Measurements from ENCODE around the gene COL9A1. TPM values are rescaled to one million over a fixed set of nuclear protein-coding genes. Genes with fewer than 3 reads are reported as not detected.

Gene COL9A1
- total and polyA plus RNA-seq, 9 of the 15 experiments (the other 6 are each of a cell fraction or from before 2014, with no cell fraction given), result 0.01 to 0.13 (median 0.06) TPM; not detected in 1

DNA sequence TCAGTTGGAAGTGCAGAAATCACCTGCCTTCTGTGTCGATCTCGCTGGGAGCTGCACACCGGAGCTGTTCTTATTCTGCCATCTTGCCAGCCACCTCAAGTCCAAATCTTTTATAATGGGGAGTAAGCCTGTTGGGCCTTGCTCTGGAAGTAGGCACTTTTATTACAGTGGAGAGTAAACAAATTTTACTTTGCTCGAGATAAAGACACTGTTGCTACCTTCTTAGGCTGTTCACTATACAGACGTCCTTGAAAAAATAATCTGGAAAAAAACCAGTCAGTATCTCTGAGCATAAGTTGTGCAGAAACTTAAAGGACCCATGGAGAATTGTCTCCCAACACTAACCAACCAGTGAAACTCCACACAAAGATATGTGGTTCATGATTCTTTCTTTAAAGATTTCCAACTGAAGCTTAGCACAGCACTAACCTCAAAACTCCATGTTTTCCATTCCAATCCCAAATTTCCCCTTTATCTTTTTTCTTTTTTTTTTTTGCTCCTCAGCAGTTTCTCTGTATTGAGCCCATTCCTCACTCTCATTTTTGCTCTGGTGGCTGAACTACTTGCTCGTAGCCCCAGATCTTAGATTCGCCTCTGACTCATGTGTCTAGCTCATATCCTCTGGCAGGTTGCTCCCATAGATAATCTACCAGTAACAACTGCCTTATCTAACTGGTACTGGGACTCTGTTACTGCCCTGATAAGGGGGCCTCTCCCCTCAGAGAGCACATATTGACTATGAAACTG, 34.3 kb upstream of the COL9A1 start (continued):
- peak; percentile 100 for TF ChIP-seq TCF3 (CRISPR knock-in tag; IDR thresholded peaks at IDR 0.05)
- no peak for TF ChIP-seq PHF20 (IDR thresholded peaks at IDR 0.05; ENCODE audit: partially characterized antibody)
- TF ChIP-seq RBBP5 (IDR thresholded peaks at IDR 0.05; ENCODE audit: borderline replicate concordance, insufficient read depth, low read length, poor library complexity, severe bottlenecking), result peak; percentile 45
- peak; percentile 100 for TF ChIP-seq SMARCC2 (IDR thresholded peaks at IDR 0.05; ENCODE audit: low read depth)
- TF ChIP-seq ZBTB1 (CRISPR knock-in tag; IDR thresholded peaks at IDR 0.05; ENCODE audit: borderline replicate concordance, low read depth), result no peak
- peak; percentile 94 for TF ChIP-seq ATF7 (IDR thresholded peaks at IDR 0.05)
- TF ChIP-seq, protein P1, sequence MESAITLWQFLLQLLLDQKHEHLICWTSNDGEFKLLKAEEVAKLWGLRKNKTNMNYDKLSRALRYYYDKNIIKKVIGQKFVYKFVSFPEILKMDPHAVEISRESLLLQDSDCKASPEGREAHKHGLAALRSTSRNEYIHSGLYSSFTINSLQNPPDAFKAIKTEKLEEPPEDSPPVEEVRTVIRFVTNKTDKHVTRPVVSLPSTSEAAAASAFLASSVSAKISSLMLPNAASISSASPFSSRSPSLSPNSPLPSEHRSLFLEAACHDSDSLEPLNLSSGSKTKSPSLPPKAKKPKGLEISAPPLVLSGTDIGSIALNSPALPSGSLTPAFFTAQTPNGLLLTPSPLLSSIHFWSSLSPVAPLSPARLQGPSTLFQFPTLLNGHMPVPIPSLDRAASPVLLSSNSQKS (CRISPR knock-in tag; IDR thresholded peaks at IDR 0.05), result no peak
- TF ChIP-seq ZKSCAN8 (CRISPR knock-in tag; IDR thresholded peaks at IDR 0.05), result peak; percentile 93
- TF ChIP-seq, protein P2, sequence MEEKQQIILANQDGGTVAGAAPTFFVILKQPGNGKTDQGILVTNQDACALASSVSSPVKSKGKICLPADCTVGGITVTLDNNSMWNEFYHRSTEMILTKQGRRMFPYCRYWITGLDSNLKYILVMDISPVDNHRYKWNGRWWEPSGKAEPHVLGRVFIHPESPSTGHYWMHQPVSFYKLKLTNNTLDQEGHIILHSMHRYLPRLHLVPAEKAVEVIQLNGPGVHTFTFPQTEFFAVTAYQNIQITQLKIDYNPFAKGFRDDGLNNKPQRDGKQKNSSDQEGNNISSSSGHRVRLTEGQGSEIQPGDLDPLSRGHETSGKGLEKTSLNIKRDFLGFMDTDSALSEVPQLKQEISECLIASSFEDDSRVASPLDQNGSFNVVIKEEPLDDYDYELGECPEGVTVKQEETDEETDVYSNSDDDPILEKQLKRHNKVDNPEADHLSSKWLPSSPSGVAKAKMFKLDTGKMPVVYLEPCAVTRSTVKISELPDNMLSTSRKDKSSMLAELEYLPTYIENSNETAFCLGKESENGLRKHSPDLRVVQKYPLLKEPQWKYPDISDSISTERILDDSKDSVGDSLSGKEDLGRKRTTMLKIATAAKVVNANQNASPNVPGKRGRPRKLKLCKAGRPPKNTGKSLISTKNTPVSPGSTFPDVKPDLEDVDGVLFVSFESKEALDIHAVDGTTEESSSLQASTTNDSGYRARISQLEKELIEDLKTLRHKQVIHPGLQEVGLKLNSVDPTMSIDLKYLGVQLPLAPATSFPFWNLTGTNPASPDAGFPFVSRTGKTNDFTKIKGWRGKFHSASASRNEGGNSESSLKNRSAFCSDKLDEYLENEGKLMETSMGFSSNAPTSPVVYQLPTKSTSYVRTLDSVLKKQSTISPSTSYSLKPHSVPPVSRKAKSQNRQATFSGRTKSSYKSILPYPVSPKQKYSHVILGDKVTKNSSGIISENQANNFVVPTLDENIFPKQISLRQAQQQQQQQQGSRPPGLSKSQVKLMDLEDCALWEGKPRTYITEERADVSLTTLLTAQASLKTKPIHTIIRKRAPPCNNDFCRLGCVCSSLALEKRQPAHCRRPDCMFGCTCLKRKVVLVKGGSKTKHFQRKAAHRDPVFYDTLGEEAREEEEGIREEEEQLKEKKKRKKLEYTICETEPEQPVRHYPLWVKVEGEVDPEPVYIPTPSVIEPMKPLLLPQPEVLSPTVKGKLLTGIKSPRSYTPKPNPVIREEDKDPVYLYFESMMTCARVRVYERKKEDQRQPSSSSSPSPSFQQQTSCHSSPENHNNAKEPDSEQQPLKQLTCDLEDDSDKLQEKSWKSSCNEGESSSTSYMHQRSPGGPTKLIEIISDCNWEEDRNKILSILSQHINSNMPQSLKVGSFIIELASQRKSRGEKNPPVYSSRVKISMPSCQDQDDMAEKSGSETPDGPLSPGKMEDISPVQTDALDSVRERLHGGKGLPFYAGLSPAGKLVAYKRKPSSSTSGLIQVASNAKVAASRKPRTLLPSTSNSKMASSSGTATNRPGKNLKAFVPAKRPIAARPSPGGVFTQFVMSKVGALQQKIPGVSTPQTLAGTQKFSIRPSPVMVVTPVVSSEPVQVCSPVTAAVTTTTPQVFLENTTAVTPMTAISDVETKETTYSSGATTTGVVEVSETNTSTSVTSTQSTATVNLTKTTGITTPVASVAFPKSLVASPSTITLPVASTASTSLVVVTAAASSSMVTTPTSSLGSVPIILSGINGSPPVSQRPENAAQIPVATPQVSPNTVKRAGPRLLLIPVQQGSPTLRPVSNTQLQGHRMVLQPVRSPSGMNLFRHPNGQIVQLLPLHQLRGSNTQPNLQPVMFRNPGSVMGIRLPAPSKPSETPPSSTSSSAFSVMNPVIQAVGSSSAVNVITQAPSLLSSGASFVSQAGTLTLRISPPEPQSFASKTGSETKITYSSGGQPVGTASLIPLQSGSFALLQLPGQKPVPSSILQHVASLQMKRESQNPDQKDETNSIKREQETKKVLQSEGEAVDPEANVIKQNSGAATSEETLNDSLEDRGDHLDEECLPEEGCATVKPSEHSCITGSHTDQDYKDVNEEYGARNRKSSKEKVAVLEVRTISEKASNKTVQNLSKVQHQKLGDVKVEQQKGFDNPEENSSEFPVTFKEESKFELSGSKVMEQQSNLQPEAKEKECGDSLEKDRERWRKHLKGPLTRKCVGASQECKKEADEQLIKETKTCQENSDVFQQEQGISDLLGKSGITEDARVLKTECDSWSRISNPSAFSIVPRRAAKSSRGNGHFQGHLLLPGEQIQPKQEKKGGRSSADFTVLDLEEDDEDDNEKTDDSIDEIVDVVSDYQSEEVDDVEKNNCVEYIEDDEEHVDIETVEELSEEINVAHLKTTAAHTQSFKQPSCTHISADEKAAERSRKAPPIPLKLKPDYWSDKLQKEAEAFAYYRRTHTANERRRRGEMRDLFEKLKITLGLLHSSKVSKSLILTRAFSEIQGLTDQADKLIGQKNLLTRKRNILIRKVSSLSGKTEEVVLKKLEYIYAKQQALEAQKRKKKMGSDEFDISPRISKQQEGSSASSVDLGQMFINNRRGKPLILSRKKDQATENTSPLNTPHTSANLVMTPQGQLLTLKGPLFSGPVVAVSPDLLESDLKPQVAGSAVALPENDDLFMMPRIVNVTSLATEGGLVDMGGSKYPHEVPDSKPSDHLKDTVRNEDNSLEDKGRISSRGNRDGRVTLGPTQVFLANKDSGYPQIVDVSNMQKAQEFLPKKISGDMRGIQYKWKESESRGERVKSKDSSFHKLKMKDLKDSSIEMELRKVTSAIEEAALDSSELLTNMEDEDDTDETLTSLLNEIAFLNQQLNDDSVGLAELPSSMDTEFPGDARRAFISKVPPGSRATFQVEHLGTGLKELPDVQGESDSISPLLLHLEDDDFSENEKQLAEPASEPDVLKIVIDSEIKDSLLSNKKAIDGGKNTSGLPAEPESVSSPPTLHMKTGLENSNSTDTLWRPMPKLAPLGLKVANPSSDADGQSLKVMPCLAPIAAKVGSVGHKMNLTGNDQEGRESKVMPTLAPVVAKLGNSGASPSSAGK (IDR thresholded peaks at IDR 0.05), result 0 out of 2 replicates have a peak, but pooled peaks have one; percentile 12
- TF ChIP-seq, protein P3, sequence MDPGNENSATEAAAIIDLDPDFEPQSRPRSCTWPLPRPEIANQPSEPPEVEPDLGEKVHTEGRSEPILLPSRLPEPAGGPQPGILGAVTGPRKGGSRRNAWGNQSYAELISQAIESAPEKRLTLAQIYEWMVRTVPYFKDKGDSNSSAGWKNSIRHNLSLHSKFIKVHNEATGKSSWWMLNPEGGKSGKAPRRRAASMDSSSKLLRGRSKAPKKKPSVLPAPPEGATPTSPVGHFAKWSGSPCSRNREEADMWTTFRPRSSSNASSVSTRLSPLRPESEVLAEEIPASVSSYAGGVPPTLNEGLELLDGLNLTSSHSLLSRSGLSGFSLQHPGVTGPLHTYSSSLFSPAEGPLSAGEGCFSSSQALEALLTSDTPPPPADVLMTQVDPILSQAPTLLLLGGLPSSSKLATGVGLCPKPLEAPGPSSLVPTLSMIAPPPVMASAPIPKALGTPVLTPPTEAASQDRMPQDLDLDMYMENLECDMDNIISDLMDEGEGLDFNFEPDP (CRISPR knock-in tag; IDR thresholded peaks at IDR 0.05), result no peak
- TF ChIP-seq NFRKB (IDR thresholded peaks at IDR 0.05; ENCODE audit: low read depth), result 0 out of 2 replicates have a peak, but pooled peaks have one; percentile 48
- peak; percentile 100 for TF ChIP-seq TEAD4 (IDR thresholded peaks at IDR 0.05; ENCODE audit: low read length)
- TF ChIP-seq TEAD4 (CRISPR knock-in tag; IDR thresholded peaks at IDR 0.05; ENCODE audit: borderline replicate concordance), result no peak

Measured in K562 (cell line).